ENCODE measurements around the gene WRNIP1. TPM values are rescaled to one million over a fixed set of nuclear protein-coding genes. Genes with fewer than 3 reads are reported as not detected.

WRNIP1 gene
- total RNA-seq: 48.2 and 55.6 TPM in 2 replicates

DNA sequence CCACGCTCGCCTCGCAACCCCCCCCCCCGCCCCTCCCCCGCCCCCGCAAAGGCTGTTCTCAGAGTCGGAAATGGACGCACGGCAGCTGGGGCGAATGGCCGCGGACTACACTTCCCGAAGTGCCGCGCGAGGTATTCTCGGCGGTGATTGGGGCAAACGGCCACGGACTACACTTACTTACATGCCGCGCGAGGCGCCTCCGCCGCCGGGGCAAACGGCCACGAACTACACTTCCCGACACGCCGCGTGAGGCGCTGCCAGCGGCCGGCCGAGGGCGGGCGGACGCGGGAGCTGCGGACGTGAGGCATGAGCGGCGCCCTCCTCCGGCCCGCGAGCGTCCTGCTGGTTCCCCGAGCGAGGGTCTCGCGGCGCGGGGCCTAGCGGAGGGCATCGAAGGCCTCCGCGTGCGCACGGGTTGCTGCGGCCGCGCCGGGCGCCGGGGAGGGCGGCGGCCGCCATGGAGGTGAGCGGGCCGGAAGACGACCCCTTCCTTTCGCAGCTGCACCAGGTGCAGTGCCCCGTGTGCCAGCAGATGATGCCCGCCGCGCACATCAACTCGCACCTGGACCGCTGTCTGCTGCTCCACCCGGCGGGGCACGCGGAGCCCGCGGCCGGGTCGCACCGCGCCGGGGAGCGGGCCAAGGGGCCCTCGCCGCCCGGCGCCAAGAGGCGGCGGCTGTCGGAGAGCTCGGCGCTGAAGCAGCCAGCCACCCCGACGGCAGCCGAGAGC, at the start of gene WRNIP1:
TSS of gene WRNIP1 (plus strand) at position 228 of the 730 bp plus-strand sequence. CDS start at position 458, 230 bp downstream.

DNA sequence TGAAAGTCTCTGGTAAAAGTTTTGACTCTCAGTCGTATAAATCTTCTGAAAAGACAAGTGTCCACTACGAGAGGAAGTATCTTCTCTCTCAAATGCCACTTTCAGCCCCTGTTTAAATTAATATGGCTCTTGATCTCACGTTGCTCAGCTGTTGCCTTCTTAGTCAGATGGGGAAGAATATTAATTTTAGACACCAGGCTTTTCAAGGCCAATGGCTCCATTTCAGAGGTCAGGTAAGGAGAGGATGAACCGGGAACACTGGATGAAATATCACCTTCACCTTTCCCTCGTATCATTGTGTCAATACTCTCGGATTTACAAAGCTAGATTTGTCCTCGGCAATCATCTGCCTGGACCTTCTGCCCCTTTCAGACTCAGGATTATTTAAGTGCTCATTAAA, 14.4 kb upstream of the WRNIP1 start, which contains the start of gene MYLK4:
TSS of gene MYLK4 (minus strand) at position 91 of the 400 bp plus-strand sequence. CDS start 1,628 bp downstream, outside the sequence.

Other genes starting within 250 kb of the WRNIP1 start
- 0.22 and 0.25 TPM in 2 replicates for gene MYLK4, start 14.5 kb upstream of the WRNIP1 start, total RNA-seq
- 2.5 and 5.6 TPM in 2 replicates for gene SERPINB1, start 76.5 kb downstream of the WRNIP1 start, total RNA-seq
- 0.33 and 0.75 TPM in 2 replicates for gene SERPINB9, start 137.9 kb downstream of the WRNIP1 start, total RNA-seq
- 89.0 and 91.9 TPM in 2 replicates for gene SERPINB6, start 206.2 kb downstream of the WRNIP1 start, total RNA-seq
- 18.1 and 36.1 TPM in 2 replicates for gene NQO2, start 234.5 kb downstream of the WRNIP1 start, total RNA-seq

All from uterine smooth muscle cell (primary cell).